Lung microvascular endothelial cell (primary cell): ENCODE measurements around the gene ERMAP. TPM values are rescaled to one million over a fixed set of nuclear protein-coding genes. Genes with fewer than 3 reads are reported as not detected.
"Not testable (repeated sequence)": the region's sequence is repeated elsewhere in the genome, so short reads cannot be mapped to it uniquely, and the experiment has no call there.

Source experiments
- DNase-seq, 2 donors: peaks; one replicate each; pipeline versions ENCODE4 v3.0.0 to v3.0.0-alpha.2; 2010; ENCODE audit warnings: low read depth in 2 of 2
- total RNA-seq: library from RNA; depleted of rRNA; stranded (reverse); fragments of >200 nt; gene quantifications from 2 replicates; pipeline ENCODE4 v1.2.1, GENCODE V29; 2014

Gene ERMAP
- total RNA-seq, 1 donor from 2014 or later = 7.1 TPM

DNA sequence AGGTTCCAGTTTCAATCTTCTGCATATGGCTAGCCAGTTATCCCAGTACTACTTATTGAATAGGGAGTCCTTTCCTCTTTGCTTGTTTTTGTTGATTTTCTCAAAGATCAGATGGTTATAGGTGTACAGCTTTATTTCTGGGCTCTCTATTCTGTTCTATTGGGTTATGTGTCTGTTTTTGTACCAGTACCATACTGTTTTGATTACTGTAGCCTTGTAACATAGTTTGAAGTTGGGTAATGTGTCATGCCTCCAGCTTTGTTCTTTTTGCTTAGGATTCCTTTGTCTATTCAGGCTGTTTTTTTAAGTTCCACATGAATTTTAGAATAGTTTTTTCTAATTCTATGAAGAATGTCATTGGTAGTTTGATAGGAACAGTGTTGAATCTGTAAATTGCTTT is 56.2 kb downstream of the ERMAP start:
- DNase-seq = not testable (repeated sequence)

DNA sequence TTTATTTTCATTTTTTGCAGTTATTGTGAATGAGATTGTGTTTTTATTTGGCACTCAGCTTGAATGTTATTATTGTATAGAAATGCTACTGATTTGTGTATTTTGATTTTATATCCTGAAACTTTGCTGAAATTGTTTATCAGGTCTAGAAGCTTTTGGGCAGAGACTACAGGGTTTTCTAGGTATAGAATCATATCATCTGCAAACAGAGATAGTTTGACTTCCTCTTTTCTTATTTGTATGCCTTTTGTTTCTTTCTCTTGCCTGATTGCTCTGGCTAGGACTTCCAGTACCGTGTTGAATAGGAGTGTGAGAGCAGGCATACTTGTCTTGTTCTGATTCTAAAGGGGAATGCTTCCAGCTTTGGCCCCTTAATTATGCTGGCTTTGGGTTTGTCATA is 56.7 kb downstream of the ERMAP start:
- no peak for DNase-seq

DNA sequence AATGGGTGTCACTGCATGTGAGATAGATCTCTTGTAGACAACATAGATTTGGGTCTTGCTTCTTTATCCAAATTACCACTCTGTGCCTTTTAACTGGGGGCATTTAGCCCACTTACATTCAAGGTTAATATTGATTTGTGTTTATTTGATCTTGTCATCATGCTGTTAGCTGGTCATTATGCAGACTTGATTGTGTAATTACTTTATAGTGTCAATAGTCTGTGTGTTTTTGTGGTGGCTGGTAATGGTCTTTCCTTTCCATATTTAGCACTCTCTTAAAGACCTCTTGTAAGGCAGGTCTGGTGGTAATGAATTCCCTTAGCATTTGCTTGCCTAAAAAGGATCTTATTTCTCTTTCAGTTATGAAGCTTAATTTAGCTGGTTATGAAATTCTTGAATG is 59.1 kb downstream of the ERMAP start:
- DNase-seq = no peak

DNA sequence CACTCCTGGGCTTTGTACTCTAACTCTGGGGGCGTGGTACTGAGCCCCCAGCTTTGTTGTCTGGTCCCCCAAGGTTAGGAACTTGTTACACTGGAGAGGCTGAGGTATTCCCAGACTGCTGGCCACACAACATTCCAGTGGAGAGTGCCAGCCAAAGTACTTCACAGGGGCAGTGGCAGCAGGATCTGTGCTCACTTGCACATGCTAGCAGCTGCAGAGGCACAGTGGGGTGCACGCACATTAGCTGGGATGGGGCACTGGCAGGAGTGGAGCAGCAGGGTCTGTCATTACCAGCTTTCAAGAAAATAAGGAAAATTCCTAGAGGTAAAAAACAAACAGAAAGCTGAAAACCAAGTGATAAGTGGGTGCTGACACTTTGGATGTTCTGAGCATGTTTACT is 60.5 kb downstream of the ERMAP start:
- DNase-seq = no peak

DNA sequence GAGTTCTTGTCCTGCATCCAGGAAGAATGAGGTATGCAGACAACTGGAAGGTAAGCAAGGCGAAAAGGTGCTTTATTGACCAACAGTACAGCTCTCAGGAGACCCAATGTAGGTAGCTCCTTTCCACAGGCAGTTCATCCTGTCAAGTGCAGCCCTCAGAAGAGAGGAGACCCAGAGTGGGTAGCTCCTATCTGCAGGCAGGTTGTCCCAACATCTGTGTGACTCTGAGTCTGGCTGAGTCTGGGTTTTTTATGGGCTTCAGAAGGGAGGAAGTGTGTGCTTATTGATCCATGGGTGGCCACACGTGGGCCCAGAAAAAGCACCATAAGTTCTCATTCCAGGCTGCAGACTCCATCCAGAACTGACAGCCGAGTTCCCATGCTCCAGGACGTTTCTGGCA is 63.5 kb downstream of the ERMAP start:
- no peak for DNase-seq

DNA sequence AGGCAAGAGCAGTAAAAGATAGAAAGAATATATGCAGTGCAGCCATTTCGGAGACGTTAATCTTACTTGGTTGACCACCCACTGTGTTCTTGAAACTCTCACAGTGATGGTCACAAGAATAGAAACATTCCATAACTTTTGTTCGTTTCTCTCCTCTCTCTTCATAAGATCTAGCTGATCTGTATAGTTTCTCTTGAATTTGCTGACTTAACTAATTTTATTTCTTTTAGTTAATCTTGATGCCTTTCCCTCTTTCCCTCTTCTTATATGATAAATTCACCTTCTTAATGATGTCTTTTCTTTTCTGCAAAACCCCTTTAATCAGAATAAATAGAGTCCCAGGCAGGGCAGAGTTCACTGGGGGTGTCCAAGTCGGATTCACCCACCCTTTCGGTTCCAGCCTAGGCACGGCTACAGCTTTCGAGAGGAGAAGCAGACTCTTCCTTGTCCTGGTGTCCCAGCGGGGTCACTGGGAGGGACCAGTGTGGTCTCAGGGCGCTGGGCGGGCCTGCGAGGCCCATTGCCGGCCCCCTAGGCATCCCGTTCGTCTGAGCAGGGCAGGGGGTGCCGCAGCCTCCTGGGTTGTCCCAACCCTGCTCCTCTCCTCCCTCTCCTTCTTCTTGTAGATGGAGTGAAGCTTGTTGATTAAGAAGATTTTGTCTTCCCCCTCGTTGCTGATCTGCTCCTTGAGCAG is 69.3 kb downstream of the ERMAP start:
- DNase-seq = no peak

DNA sequence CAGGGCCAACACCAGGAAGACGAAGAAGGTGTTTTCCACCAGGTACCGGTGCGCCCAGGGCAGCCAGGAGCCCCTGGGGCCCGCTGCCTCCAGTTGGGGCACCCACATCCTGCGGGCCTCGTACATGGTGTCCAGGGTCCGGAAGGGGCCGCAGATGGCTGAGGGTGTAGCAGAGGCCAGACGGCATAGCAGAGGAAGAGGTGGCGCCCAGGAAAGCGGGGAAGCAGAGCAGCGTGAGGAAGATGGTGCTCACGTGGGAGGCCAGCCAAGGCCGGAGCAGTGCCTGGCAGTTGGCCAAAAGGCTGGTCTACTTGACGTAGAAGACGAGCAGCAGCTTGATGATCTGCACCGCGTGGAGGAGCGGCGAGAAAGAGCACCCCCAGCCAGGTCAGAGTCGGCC is 69.9 kb downstream of the ERMAP start:
- DNase-seq = no peak

DNA sequence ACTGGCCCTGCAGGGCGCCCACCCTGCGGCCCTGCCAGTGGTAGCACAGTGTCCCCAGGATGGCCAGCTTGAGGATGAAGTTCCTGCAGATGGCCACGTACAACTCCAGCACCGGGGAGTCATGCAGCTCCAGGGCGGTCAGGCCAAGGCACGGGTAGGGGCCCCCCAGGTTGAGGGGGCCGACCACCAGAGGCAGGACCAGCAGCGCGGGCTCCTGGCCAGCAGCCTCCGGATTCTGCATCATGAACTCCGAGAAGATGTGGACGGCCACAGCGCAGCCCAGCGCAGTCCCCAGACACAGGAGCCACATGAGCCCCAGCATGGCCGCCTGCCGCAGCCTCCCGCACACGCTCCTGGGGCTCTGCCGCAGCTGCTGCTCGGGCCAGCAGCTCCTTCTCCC is 70.4 kb downstream of the ERMAP start:
- no peak for DNase-seq

DNA sequence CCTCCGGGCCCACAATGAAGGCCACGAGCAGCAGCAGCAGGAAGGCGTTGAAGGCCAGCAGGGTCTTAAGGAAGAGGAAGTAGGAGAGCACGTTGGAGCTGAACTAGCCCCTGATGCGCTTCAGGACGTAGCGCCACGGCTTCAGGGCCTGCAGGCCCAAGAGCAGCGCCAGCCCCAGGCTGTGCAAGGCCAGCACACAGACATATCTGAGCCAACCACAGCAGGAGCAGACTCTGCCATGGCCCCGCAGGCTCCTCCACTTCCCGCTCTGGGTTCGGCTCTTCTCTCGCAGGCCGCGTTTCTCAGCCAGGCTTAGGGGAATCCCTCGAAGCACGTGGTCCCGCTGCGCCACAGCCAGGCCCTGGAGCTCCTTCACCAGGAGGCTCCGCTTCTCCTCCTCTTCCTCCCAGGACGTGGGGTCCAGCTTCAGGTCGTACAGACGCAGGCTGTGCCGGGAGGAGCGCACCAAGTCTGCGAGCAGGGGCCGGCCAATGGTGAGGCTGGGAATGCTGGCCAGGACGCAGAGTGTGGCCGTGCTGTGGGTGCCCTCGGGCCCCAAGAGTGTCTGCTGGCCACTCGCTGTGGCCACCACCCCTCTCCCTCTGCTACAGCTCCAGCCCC is 71.2 kb downstream of the ERMAP start:
- no peak for DNase-seq

DNA sequence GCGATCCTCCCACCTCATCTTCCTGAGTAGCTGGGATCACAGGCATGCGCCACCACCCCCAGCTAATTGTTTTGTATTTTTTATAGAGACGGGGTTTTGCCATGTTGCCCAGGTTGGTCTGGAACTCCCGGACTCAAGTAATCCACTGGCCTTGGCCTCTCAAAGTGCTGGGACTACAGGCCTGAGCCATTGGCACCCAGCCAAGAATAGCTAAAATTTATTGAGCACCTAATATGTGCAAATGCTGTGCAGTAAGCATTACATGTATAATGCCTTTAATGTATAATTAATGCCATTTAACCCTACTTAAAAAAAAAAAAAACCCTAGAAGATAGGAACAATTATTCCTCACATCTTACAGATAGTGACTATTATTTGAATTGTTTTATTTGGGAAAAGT is 72.3 kb downstream of the ERMAP start:
- no peak for DNase-seq

DNA sequence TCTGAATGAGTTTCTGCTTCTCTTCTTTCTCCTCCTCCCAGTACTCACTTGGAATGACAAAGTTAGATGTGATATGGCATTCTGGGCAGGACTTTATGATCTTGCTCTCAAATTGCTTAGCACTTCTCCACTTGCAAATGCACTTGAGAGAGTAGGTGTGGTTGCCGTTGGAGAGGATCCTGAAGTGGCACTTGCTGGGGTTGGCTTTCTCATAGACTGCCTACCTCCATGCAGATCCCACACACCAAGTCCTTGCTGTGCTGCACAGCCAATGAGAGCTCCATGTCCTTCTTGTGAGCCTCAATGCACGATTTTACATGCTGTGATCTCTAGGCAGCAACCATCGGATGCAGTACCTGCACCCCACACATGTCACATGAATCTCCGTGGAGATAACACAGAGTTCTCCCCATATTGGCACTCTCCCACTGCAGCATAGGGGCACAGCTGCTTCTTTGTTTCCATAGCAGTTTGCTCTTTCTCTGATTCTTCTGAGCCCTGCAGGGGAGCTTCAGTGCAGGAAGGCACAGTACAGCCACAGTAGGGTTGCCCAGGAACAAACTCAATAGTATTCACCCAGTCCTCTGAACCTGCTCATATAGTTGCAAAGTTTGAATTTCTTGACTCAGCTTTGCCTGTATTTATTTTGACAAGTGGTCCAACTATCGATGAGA is 74.7 kb downstream of the ERMAP start:
- DNase-seq = no peak

Other genes starting within 250 kb of the ERMAP start
- gene PPIH, start 158.7 kb upstream of the ERMAP start, total RNA-seq = 12.3 and 22.4 TPM in 2 replicates
- gene YBX1, start 134.7 kb upstream of the ERMAP start, total RNA-seq = 453 and 456 TPM in 2 replicates
- not detected in 2 replicates for gene CLDN19, start 76.9 kb upstream of the ERMAP start, total RNA-seq
- gene P3H1, start 50.1 kb upstream of the ERMAP start, total RNA-seq = 68.0 and 69.8 TPM in 2 replicates
- gene C1orf50, start 49.9 kb upstream of the ERMAP start, total RNA-seq = 3.1 and 3.8 TPM in 2 replicates
- not detected in 2 replicates for gene TMEM269, start 32.1 kb upstream of the ERMAP start, total RNA-seq
- 18.7 and 20.0 TPM in 2 replicates for gene SVBP, start 275 bp downstream of the ERMAP start, total RNA-seq
- gene ZNF691, start 29.5 kb downstream of the ERMAP start, total RNA-seq = 4.6 and 8.1 TPM in 2 replicates
- 11.6 and 32.7 TPM in 2 replicates for gene SLC2A1, start 141.7 kb downstream of the ERMAP start, total RNA-seq